Measurements from ENCODE around the gene ZFAND6.

DNA sequence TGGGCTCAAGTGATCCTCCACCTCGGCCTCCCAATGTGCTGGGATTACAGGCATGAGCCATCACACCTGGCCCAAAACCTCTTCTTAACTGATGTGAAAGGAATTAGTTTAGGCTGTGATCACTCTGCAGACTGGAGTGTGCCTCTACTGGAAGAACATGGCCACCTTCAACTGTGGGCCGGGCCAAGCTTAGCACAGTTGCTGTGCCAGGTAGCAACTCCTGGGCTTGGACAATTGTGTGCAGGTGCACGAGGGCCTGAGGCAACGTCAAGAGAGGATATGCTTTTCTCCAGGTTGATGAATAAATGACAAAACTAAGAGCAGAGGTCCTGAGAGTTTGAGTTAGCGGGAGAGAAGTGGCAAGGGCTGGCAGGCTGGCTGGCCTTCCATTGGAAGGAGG is 99.8 kb downstream of the ZFAND6 start:
- TF ChIP-seq CTCF (IDR thresholded peaks at IDR 0.05), result no peak
- no peak for TF ChIP-seq POLR2A (IDR thresholded peaks at IDR 0.05)

Measured in Peyer's patch (tissue), 4 donors.